Medulla oblongata (tissue), 1 donor: Measurements from ENCODE around the gene FAM170B.

Experiments used
- DNase-seq: peaks from one replicate; pipeline ENCODE4 v3.0.0-alpha.2; 2015; ENCODE audit errors: extremely low spot score

FAM170B gene

DNA sequence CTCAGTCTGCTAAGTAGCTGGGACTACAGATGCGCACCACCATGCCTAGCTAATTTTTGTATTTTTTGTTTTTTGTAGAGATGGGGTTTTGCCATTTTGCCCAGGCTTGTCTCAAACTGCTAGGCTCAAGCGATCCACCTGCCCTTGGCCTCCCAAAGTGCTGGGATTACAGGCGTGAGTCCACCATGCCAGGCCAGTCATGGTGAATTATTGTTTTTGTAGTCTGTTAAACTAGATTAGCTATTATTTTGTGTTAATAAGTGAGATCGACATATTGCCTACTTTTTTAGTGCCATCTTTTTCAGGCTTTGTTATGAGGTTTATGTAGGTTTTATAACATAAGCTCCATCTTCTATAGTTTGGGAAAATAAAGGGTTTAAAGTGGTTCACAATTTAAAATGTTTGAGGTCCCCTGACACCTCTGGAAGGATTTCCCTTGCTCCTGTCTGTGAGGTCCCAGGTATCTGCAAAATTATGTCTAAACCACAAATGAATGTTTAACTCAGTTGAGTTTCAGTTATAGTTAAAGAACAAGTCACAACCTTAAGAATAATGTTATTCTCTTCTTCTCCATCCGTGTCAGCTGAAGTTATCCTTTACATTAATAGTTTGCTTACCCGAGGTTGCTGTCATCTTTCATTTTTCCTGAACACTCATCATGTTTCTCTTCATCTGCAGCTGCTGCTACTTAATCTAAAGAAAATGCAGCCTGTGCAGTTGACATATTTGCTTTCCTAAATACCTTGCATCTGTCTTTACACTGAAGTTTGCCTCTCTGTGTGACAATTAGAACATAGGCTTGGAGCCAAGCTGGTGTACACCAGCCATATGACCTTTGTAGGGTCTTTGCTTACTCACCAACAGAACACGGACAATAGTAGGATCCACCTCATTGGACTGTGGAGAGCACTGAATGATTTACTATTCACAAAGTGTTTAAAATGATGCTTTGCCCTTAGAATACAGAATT lies 9.6 kb downstream of the FAM170B start:
- DNase-seq: no peak

DNA sequence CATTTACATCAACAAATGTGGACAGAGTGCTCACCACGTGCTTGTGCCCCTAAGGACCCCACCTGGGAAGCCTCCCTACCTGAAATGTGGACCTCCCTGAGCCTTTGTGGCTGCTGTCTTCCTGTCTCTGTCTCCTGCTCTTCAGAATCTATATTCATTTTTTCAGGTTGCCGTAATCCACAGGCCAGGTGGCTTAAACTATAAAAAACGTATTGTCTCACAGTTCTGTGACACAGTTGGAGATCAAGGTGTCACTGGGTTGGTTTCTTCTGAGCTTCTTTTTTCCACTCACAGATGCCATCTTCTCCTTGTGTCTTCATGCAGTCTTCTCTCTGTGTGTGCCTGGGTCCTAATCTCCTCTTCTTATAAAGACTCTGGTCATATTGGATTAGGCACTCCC lies 12.9 kb downstream of the FAM170B start:
- DNase-seq: no peak

DNA sequence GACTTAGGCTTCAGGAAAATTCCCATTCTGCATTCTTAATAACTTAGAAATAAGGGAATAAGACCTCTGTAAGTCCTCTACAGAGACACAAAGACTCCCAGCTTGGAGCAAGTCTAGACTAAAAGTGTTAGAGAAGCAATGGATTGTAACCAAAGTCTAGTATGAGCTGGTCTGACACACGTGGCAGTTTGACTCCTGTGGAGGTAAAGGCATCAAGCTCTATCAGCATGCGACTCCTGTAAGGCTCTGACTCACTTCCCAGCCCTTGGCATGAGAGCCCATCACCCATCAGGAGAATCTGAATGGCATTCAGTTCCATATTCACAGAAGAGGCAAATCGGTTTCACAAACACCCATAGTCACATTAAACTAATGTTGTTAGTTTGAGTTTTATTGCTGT lies 14.1 kb downstream of the FAM170B start:
- DNase-seq: no peak

DNA sequence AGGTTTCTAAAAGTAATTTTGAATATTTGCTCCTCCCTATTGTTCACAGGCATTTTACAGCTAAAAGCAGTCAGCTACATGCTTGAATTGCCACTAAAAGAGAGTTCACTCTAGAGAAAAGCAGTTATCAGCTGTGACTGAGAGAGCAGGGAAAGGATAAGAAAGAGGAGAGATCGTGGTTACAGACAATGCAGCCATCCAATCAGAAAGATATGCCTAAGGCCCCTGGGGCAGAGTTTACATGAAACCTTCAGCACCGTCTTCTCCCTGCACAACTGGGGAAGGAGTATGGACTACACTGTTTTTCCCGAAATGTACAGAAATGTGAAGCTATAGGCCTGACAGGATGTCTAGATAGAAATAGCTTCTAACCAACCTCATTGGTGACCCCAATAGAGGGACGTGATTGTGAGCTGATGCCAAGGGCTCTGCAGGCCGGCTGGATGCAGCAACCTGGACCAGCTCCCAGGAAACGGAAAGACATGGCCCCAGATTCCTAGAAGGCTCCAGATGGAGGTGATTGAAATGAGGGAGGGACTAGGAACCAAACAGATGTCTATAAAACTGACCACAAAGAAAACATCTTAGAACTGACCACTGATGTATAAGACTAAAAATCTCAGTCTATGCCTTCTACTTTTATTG lies 15.3 kb downstream of the FAM170B start:
- no peak for DNase-seq

DNA sequence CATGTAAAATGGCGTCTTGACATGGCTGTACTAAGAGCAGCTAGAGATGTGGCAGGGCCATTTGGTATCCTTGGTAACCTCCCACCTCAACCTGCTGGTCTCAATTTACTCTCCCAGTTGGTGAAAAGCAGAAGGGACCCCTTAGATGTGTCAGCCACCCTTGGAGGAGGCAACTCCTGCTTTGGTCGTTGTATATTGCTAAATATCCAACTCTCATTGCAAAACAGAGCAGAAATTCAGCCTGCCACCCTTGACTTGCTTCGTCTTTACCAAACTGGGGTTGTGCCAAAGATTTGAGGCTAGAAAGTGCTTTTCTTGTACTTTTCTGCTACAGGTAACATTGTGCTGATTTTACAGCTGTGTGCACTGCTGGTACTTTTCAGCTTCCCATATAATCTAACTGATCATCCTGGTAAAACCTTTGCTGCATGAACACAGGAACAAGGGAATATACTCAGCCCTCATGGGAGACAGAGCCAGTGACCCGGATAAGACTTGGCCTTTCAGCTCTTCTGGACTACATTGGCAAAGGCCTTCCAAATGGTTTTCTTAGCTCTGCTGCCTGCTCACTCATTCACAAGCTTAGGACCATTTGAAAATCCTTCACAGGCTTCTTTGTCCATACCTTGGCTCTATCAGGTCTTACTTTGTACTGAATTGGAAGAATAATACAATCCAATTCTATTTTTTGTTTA lies 16.3 kb downstream of the FAM170B start:
- peak; percentile 35 for DNase-seq

DNA sequence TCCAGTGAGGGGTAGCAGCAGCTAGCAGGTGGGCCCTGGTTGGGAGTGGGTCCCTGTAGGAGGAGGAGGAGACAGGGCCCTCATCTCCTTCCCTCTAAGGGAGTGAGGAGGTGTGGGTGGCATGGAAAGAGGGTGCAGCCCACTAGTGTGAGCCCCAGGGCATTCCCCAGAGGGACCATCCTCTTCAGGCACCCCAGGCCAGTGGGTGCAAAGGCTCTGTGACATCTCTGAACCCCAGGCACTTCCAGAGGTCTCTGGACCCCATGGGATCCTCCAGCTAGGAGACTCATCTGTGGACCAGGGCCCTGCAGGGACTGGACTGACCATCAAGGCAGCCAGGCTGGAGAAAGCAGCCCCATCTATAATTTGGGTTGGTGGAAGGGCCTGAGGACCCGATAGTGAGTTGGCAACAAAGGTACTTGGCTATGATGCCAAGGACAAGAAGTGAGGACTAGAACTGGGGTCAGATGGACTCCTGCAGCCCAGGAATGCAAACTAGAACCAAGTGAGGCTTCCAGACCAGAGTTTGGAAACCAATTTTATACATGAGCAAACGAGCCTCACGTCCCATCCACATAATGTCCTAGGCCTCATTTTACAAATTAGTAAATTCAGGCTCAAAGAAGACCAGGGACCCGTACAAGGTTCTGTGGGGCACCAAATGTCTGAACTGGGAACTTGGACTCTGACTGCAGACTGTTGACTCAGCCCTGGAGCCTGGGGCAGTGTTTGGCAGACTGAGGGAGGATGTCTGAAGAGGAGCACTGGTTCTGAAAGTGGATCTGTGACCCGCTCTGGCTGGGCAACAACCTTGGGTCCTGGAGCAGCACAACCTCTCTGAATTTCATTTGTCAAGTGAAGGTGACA lies 17.1 kb downstream of the FAM170B start:
- DNase-seq: no peak

DNA sequence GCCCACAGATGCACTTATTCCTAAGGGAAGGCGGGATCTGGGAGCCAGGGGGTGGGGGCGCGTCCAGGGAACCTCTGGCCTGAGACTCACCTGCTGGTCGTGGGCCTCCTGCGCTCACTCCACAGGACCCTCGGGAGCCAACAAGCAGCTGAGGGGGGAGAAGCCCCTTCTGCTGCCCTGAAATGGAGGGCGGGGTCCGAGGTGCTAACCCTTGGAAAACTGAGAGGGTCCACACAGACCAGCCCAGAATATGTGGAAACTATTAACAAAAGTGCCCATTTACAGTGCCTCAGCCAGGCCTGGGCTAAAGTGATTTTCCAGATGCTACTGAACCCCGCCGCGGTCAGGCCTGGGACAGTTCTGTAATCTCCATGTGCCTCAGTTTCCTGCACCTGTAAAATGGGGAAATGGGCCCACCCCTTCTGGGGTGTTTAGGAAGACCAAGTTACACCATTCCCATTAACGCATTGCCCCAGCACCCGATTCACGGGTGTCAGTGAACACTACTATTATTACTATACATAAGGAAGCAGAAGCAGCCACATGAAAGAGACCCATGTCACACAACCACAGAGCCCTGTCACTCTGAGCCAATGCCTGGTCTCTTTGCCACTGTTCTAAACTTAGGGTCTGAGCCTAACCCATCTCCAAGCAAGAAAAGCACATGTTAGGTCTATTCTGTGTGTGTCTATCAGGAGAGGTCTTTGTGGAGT lies 17.9 kb downstream of the FAM170B start:
- no peak for DNase-seq

DNA sequence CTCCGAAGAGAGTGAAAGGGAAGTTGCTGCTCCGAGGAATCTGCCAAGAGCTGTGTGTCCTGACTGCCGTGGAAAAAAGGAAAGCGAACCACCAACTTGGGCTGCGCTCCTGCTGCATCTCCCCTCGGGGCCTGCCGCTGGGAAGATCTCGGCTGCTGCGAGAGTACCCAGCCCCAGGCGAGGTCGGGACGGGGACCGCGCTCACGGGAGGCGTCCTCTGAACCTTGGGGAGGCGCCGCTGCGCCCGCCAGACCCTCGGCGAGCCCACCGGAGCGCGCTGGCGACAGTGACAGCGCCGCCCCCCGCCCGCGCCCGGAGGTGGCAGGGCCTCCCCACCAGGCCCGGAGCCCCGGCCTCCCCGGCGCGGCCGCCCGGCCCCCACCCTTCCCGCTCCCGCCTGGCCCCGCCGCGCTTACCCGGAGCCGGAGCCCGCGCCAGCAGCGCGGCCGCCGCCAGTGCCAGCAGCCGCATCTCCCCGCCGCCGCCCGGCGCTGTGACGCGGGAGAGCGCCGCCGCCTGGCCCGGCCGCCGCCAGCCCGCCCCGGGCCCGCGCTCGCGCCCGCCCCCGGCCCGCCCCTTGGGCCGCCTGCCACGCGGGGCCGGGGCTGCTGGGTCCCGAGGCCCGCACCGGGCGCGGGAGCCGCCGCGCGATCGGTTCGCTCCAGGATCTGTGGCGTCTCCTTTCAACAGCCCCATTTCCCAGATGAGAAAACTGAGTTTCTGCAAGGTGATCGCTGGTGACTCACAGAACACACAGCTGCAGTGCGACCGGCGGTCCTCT lies 18.6 kb downstream of the FAM170B start, which contains the start of gene VSTM4:
TSS of gene VSTM4 (minus strand) at position 508 of the 781 bp plus-strand sequence. CDS start at position 471, 37 bp downstream.
- peak; percentile 45 for DNase-seq

DNA sequence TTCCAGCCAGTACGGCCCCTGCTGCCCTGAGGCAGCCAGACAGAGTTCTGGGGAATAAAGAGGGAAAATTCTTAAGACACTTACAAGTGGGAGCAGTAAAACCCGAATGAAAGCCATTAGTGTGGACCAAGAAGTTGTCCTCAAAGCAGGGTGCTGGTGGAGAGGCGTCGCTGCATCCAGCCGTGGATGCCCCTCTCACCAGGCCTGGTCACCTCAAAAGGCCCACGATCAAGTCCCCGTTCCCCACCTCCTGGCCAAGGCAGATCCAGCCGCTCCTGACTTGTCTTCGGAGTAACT lies 19.2 kb downstream of the FAM170B start:
- peak; percentile 50 for DNase-seq

DNA sequence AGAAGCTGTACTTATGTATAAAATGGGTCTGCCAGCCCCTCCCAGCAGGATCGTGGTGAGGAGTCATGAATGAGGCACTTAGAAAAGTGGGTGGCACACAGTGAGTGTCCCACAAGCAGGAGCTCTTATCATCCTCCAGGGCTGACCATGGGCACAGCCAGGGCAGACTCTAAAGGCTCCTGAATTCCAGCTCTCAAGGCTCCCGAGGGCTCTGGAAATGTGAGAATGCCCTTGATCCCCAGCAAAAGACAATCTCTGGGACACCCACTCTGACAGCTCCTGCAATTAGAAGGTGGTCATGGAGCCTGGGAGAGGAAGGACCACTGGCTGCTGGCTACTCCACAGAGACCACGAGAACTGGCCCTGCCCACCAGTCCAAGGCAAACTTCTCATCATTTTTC lies 20.1 kb downstream of the FAM170B start:
- no peak for DNase-seq

DNA sequence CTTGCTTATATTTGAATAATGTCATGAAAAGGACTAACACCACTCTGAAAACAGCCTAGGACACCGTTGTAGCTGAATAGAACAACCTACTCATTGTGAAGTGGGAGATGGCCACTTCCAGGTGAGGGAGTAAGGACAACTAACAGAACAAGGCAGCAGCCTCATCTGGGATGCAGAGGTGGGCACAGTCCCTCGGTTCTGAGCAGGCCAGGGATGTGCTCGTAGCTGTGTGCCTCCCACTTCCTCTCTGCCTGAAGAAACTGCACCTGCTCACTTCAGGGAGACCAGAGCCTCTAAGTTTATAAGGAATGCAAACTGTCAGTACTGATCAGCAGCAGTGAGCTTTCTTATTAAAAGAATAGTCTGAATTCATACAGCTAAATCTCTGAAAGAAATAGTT lies 21.0 kb downstream of the FAM170B start:
- DNase-seq: no peak

DNA sequence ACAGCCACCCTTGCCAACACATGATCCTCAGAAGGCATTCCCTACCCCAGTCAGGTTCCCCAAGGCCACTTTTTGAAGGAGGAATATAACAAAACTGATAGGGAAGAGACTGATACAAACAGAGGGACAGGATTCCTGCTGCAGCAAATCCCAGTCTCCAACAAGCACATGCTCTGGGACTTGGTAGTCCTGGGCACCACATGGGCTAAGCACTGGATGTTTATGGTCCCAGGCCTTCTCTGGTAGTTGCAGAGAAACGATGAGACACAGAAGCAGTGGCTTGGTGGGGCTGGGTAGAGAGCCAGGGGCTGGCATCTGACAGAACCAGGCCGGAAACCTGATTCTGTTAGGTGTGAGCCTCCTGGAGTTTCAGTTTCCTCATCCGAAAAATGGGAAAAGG lies 21.7 kb downstream of the FAM170B start:
- DNase-seq: no peak

DNA sequence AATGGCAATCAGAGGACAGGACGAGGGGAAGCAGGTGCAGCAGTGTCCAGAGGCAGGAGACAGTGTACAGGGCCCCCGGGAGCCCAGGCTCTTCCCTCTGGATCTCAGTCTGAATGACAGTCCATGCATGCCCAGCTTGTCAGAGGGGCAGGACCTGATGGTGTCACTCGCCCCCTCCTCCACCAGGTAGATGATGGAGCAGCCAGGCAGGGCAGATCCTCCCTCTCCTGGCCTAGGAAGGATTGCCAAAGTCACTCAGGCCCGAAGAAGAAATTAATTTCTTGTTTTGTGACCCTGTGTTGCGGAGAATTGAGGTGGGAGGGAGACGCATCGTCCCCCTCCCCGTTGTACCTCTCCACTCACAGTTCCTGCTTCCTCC lies 22.5 kb downstream of the FAM170B start:
- no peak for DNase-seq

DNA sequence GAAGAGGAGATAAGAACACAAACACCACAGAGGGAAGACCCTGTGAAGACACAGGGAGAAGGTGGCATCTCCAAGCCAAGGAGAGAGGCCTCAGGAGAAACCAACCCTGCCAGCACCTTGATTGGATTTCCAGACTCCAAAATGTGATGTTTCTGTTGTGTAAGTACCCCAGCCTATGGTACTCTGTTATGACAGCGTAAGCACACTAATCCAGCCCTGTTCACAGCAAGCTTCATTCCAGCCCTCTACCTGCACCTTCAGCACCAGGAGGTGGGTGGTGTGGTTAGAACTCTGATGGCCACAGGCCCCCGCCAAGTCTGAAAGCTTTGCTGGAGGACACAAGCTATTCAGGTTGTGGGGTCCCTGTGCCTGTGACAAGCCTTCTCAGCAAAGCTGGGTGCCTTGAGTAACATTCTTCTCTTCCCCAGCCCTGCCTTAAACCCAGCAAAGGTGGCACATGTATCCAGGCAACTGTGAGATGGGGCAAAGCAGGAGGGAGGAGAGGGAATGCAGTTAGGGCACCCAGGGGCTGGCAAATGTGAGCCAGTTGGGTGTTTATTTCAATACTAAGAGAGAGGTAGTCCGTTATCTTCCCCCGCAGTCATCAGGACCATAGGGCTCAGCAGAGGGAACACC lies 23.0 kb downstream of the FAM170B start:
- DNase-seq: no peak

DNA sequence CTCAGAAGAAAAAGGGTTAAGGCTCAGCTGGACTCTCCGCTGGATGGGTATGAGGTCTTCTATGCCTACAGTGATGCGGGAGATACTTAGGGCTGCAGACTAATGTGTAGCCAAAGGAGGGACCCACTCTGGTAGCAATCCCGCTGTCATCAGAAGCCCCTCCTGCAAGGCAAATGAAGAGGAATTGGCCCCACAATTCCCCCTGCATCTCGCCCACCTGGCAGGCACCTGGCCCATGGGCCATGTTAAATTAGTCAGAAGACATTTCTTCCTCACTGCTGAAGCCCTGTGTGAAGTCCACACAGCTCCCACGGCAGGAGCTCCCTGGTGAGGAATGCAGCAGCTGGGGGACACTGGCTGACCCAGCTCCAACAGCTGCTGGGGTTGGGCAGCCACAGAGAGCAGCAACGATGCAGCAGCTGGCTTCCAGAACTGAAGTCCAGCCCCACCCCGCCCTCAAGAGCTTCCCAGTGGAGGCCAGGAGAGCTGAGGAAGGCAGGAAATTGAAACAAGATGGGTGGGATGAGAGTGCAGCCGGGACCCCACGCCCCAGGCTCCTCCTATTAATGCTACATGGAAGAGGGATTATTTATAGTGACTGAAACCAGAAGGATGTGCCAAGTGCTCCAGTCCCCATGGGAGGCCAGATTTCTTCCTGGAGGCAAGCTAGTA lies 24.0 kb downstream of the FAM170B start:
- DNase-seq: no peak

DNA sequence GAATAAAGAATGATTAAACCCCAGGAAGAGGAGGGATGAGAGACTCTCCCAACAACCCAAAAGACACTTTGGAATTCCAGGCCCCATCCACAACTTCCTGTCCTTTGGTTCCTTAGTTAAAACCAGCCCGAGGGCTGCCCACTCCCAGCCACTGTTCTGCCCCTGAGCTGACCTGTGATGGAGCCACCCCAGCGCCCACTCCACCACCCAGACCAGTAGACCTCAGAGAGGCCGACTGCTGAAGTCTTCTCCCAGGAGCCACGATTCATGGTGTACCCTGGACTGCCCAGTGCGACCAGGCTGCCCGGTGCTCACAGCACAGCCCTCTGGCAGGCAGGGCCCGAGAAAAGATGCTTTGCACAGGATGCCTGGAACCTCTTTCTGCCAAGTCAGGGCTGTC lies 25.2 kb downstream of the FAM170B start:
- no peak for DNase-seq

DNA sequence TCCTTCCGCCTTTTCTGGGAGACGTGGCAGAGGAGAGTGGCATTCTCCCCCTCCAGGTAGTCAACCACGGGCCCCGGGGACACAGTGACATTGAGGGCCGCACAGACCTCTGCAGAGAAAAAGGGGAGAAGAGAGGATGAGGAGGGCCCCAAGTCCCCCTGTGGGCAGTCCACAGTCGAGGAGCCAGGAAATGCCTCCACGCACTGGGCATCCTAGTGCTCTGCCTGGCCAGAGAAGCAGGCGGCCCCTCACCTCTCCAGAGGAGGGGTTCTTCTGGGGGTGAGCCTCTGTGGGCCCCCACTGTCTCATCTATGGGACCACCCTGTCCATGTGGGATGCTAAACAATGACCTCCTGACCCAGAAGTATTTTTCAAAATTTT lies 25.9 kb downstream of the FAM170B start:
- DNase-seq: no peak

DNA sequence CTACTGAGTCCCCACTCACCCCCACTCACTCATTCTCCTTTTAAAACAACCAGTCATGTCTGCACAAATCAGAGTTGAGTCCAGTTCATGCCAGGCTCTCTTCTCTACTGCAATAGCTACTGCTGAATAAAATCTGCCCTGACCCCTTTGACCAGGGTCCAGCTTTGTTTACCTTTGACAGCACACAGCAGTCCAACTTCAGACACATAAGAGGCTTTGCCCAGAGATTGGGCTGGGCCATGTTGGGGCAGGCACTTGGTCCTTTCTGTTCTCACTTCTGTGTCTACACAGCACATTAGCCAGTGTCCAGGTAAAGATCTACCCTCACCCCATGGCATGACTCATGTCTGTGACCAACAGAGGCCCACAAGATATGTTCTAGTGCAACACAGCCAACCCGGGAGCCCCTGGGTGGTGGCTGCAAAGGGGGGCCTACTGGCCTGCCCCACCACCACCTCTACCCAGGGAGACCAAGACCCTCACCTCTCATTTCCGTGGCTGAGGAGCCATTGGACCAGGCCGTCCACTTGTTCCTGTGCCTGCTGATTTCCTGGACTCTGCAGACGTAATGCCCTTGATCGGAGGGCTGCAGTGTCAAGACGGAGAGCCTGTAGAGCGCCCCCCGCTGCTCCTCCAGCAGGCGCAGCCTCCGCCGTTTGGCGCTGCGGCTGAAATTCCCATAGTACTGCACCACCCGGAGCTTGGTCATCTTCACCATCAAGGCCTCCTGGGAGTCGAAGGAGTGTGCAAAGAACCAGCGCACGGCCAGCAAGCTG lies 26.5 kb downstream of the FAM170B start:
- no peak for DNase-seq
